HUES48 (cell line): ENCODE measurements around the gene NASP.
A peak's percentile ranks its signal among the peaks of the same experiment; 100 is the strongest.

Experiments used
- H3K27ac ChIP-seq: one replicate; pipeline ENCODE4 v1.7.0; 2013; ENCODE audit warnings: low read depth, low read length, inconsistent platforms
- H3K27me3 ChIP-seq: 2 replicates; pipeline ENCODE4 v1.6.1; 2013; ENCODE audit warnings: mild to moderate bottlenecking, low read length; ENCODE audit not compliant: control insufficient read depth, insufficient read depth
- H3K36me3 ChIP-seq: 2 replicates; pipeline ENCODE4 v1.6.1; 2013; ENCODE audit warnings: low read length; ENCODE audit not compliant: control insufficient read depth, insufficient read depth
- H3K4me1 ChIP-seq: 2 replicates; pipeline ENCODE4 v1.6.1; 2013; ENCODE audit warnings: mild to moderate bottlenecking, low read length; ENCODE audit not compliant: control insufficient read depth, insufficient read depth
- H3K4me3 ChIP-seq: 2 replicates; pipeline ENCODE4 v1.5.1; 2013; ENCODE audit warnings: mild to moderate bottlenecking, low read depth, low read length
- H3K9ac ChIP-seq: 2 replicates; pipeline ENCODE4 v1.6.1; 2013; ENCODE audit warnings: mild to moderate bottlenecking, low read depth, low read length, moderate library complexity
- H3K9me3 ChIP-seq: 2 replicates; pipeline ENCODE4 v1.6.1; 2013; ENCODE audit warnings: low read length; ENCODE audit not compliant: control insufficient read depth, insufficient read depth

Gene NASP

GRCh38 chr1:45604239-45604638 lies 20.4 kb downstream of the NASP start:
- Histone ChIP-seq H3K9ac (no peak overlapping the region), H3K36me3 (peaks cover 91% of the 10 kb centered on the region), H3K9me3 (no peaks in the 10 kb centered on the region), H3K27ac (no peak overlapping the region), H3K27me3 (no peaks in the 10 kb centered on the region), H3K4me1 (peaks cover 5% of the 10 kb centered on the region; the same call in 1 of the 2 replicates), H3K4me3 (no peak overlapping the region)

GRCh38 chr1:45607404-45608074 lies 23.7 kb downstream of the NASP start:
- H3K4me3 ChIP-seq: no peak overlapping the region
- no peaks in the 10 kb centered on the region for H3K4me1 ChIP-seq
- no peaks in the 10 kb centered on the region for H3K9me3 ChIP-seq
- no peaks in the 10 kb centered on the region for H3K27me3 ChIP-seq
- H3K9ac ChIP-seq: no peak overlapping the region
- peaks cover 93% of the 10 kb centered on the region for H3K36me3 ChIP-seq
- no peak overlapping the region for H3K27ac ChIP-seq

- Histone ChIP-seq H3K36me3 (peaks cover 93% of the 10 kb centered on the region), H3K27me3 (no peaks in the 10 kb centered on the region), H3K4me1 (no peaks in the 10 kb centered on the region), H3K9ac (no peak overlapping the region), H3K9me3 (no peaks in the 10 kb centered on the region), H3K27ac (no peak overlapping the region), H3K4me3 (no peak overlapping the region)
These were observed 24.6 kb downstream of the NASP start for GRCh38 chr1:45608175-45609156.

- peaks cover 96% of the 10 kb centered on the region for H3K36me3 ChIP-seq
These were observed 26.9 kb downstream of the NASP start for GRCh38 chr1:45610589-45611226.

GRCh38 chr1:45612941-45613579 lies 29.2 kb downstream of the NASP start:
- H3K9ac ChIP-seq: no peak overlapping the region
- H3K27me3 ChIP-seq: no peaks in the 10 kb centered on the region
- no peaks in the 10 kb centered on the region for H3K4me1 ChIP-seq
- H3K4me3 ChIP-seq: no peak overlapping the region
- H3K27ac ChIP-seq: no peak overlapping the region
- H3K36me3 ChIP-seq: peaks cover 96% of the 10 kb centered on the region
- H3K9me3 ChIP-seq: no peaks in the 10 kb centered on the region

More at GRCh38 chr1:45610589-45611226, 26.9 kb downstream of the NASP start:
- Histone ChIP-seq H3K27me3 (no peaks in the 10 kb centered on the region), H3K4me1 (no peaks in the 10 kb centered on the region), H3K4me3 (no peak overlapping the region), H3K9ac (no peak overlapping the region), H3K9me3 (no peaks in the 10 kb centered on the region), H3K27ac (no peak overlapping the region)

- Histone ChIP-seq H3K9me3 (no peaks in the 10 kb centered on the region), H3K9ac (no peak overlapping the region), H3K27ac (no peak overlapping the region), H3K27me3 (no peaks in the 10 kb centered on the region), H3K4me3 (no peak overlapping the region), H3K36me3 (peaks cover 91% of the 10 kb centered on the region), H3K4me1 (no peaks in the 10 kb centered on the region)
These were observed 32.0 kb downstream of the NASP start for GRCh38 chr1:45615885-45616284.

GRCh38 chr1:45617618-45618017 lies 33.8 kb downstream of the NASP start:
- Histone ChIP-seq H3K4me1 (no peaks in the 10 kb centered on the region), H3K9me3 (no peaks in the 10 kb centered on the region), H3K4me3 (no peak overlapping the region), H3K27ac (peak overlapping the region; percentile 15), H3K9ac (no peak overlapping the region), H3K27me3 (no peaks in the 10 kb centered on the region), H3K36me3 (peaks cover 77% of the 10 kb centered on the region)

GRCh38 chr1:45619149-45619921 lies 35.5 kb downstream of the NASP start:
- no peak overlapping the region for H3K9ac ChIP-seq
- H3K9me3 ChIP-seq: no peaks in the 10 kb centered on the region
- H3K36me3 ChIP-seq: peaks cover 73% of the 10 kb centered on the region
- H3K4me1 ChIP-seq: no peaks in the 10 kb centered on the region
- no peaks in the 10 kb centered on the region for H3K27me3 ChIP-seq
- no peak overlapping the region for H3K4me3 ChIP-seq
- H3K27ac ChIP-seq: peak overlapping the region; percentile 48

GRCh38 chr1:45620588-45621500 lies 37.0 kb downstream of the NASP start:
- no peaks in the 10 kb centered on the region for H3K9me3 ChIP-seq
- H3K36me3 ChIP-seq: peaks cover 63% of the 10 kb centered on the region
- no peak overlapping the region for H3K9ac ChIP-seq
- peak overlapping the region; percentile 9 for H3K27ac ChIP-seq
- H3K4me1 ChIP-seq: no peaks in the 10 kb centered on the region
- H3K27me3 ChIP-seq: no peaks in the 10 kb centered on the region
- no peak overlapping the region for H3K4me3 ChIP-seq
